ENCODE measurements around the gene TM4SF20.

The TM4SF20 gene

GRCh38 chr2:227320305-227321094 lies 58.6 kb downstream of the TM4SF20 start:
- DNase-seq (ENCODE audit: low read depth in 2 of 2): no peak

- DNase-seq (ENCODE audit: low read depth in 2 of 2): no peak
Observed at GRCh38 chr2:227317834-227318233, 61.3 kb downstream of the TM4SF20 start.

GRCh38 chr2:227313310-227313709 lies 65.8 kb downstream of the TM4SF20 start:
- no peak for DNase-seq (ENCODE audit: low read depth in 2 of 2)

- no peak for DNase-seq (ENCODE audit: low read depth in 2 of 2)
Observed at GRCh38 chr2:227312579-227312978, 66.5 kb downstream of the TM4SF20 start.
